GM21717 (cell line): ENCODE results near the gene KIRREL3.
"Not testable (repeated sequence)": the region's sequence is repeated elsewhere in the genome, so short reads cannot be mapped to it uniquely, and the experiment has no call there.

Experiments
- ATAC-seq: cut with Tn5 transposase; IDR thresholded peaks from one replicate; pipeline ENCODE4 v1.9.1; 2021; ENCODE audit warnings: mild to moderate bottlenecking, moderate library complexity; ENCODE audit not compliant: unreplicated experiment

Gene KIRREL3

DNA sequence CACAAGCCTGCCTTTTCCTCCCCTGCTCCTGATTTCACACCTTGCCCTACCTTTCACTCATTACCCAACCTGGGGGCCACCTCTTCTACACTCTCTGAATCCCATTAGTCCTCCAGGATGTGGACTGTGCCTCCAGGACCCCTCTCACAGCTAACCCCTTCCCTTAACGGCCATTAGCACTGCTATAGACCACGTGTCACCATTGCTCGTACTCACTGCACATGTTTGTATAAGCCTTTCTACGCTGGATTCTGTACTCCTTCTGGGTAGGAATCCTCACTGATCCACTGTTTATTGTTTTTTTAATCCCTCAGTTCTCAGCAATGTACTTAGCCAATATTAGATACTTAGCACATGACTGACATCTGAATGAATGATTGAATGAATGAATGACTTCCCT, 40.9 kb downstream of the KIRREL3 start:
- no peak for ATAC-seq

DNA sequence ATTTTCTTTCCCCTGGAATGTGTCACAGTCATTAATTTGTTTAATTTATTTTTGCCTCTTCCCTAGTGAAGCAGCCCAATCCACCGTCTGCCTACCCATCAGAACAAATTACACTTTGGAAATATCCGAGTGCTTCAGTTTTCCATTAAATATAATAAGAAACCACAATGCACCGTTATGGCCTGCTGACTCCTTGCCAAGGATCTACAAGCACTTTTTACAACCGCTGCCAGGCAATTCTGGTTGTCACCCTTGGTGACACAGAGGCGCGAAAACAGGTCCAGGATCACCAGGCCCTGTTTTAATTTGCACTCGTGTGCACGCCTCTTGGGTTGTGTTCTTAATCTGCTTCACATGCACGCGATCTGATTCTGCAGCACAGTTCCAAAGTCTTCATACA, 43.9 kb downstream of the KIRREL3 start:
- no peak for ATAC-seq

GRCh38 chr11:126952533-126952932, 48.0 kb downstream of the KIRREL3 start:
- not testable (repeated sequence) for ATAC-seq

DNA sequence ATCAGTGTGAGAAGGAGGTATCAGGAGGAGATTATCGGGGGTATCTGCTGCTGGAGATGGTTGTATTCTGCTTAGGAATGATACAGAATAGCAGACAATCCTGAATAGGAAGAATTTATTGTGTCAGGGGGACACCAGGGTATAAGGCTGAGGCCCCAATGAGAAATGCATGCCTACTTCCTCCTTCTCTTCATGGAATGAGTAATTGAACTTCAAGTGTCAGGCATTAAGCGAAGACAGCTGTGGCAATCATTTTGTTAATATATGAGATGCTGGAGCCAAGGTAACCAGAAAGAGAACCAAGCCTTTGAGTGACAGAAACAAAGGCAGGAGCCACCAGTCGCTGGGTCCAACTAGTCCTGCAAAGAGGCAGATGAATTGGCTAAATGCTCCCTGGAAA, 49.1 kb downstream of the KIRREL3 start:
- ATAC-seq: no peak

GRCh38 chr11:126949066-126949891, 51.3 kb downstream of the KIRREL3 start:
- no peak for ATAC-seq

DNA sequence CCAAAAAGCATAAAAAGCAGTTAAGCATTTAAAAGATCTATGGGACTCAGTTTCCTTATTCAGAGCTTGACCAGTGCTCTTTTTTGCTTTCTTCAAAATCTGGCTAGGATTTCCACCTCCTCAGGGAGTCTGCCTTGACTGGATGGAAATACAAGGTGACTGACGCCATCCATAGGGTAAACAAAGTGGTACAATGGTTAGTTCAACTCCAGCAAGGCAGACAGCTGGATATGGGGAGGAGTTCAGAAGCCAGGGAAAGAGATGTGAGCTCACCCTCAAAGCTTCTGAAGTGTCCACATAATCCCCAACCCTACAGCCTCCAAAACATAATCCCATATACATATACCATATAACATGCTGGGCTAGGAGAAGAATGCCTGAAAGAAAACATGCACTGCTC, 52.0 kb downstream of the KIRREL3 start:
- ATAC-seq: no peak

GRCh38 chr11:126945319-126945718, 55.3 kb downstream of the KIRREL3 start:
- ATAC-seq: no peak

DNA sequence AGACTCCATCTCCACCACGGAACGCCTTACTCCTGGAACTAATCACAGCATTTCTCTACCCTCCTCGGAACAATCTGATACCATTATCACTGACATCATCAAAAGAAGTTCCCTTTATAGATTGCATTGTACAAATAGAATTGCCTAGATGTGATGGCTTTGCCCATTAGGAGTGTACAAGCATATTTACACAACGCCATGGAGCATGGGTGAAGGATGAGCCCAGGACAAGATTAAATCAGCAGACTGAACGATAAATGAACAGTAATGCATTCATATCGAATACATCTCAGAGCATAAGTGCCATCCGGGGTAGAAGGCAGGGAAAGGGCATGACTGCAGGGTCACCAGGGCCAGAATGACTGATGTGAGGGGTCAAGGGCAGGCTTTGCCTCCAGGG, 57.3 kb downstream of the KIRREL3 start:
- ATAC-seq: no peak

DNA sequence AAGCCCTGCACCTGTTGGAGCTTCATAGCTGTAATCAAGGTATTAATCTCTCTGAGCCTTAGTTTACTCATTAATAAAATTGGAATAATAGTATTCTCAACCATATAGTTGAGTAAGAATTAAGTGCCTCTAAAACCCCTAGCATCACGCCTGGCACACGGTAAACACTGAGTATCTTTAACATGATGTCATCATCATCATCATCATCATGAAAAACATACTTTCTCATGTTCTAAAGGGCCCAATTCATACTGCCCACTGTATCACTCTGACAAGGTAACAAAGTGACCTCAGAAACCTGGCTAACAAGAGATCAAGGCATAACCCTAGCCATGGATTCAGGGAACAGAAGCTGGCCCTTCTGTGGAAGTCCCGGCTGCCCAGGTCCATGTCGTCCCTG, 58.4 kb downstream of the KIRREL3 start:
- ATAC-seq: no peak

GRCh38 chr11:126939552-126939951, 61.0 kb downstream of the KIRREL3 start:
- no peak for ATAC-seq

DNA sequence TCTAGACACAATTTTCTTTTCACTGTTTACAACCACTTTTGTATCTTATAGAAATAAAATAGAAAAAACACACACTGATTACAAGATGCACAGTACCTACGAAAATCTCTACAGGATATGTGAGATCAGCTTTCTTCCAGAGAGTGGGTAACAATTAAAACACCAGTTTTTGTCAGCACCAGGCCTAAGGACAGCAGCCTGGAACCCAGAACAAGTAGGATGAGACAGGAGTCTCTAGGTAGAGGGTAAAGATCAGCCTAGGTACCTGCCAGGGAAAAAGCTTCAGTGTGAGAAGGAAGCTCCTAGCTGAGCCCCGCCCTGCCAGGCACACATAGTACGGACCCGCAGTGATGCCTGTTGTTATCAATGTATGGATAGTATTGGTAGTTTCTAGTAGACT, 61.9 kb downstream of the KIRREL3 start:
- no peak for ATAC-seq

GRCh38 chr11:126930091-126930841, 70.3 kb downstream of the KIRREL3 start:
- ATAC-seq: no peak

DNA sequence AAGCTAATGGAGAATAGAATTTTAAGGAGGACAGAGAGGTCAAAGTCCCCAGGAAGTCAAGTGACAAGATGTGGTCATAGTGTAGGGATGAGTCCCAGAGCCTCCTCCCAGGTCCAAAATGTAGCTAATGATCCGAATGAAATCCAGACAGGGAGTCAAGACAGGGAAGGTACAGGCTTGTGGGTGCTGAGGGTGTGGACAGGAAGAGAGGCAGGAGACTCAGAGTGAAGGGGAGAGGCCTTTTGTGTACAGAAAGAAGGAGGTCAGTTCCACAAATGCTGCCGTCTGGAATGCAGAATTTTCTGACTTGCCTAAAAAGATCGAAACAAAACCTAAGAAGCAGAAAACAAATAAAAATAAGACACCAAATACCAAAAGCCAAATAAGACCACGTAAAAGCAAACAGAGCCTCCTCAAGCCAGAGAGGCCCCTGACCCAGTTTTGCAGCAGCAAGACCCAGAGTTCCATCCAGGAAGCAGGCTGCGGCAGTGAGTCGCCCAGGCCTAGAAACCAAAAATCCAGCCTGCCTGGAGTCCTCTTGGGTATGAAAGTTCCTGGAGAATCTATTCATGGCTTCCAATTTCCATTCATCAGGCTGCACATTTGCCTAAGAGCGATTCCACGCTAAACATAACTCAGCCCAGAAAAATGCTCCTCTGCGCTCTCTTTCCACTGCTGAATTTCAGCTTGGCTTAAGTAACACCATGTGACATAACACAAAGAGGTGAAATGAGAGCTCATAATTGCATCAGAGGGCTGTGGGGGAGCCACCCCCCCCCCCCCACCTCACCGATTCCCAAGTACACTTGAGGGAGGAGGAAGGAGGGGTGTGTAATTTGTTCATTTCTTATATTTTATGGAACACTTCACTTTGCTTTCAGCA, 71.2 kb downstream of the KIRREL3 start:
- no peak for ATAC-seq

DNA sequence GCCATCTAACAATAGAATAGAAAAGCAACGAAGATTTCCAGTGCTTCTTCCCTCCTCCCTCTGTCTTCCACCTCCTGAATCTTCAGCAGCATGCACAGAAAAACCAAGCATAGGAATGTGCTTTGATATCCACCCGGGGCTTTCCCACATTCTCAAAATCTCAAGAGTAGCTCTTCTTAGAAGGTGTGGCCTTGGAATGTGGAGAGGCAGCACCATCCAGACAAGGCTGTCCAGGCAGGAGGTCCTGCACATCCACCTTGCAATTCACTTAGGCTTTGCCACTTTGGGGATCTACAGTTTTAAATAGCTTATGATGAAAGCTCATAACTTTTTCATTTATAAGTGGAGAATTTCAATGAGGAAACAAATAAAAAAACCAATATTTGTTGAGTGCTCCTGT, 72.9 kb downstream of the KIRREL3 start:
- no peak for ATAC-seq

- no peak for ATAC-seq
Observed at GRCh38 chr11:126926376-126926791, 74.2 kb downstream of the KIRREL3 start.

DNA sequence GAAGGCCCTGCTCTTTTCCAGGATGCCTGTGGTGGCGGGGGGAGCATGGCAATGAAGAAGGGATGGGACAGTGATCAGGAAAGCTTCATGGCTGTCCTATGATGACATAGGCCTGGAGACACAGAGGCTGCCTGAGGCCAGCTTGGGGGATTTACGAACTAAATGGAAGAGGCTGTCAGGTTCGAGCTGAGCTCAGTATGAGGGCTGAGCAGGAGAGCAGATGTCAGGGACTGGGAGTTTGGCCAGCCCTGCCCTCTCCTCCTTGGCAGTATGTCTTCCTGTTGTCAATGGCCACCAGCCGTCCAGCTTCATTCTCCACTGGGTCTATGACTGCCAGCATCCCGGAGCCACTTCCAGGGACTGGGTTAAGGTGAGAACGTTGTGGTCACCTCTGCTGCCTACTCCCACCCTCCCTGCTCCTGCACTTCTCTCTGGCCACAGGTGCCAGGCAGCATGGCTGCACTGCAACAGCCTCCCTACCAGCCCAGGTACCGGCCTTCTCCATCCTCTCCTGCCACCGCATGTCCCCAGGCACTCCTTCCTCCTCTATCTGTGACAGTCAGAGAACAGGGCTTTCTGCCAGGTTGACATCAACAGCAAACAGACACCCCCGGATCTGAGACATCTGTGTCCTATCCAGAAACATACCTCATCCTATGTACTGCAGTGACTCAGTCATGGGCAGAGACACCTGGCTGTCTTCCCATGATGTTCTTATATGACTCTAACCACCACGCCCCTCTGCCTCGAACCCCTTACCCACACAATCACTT, 75.1 kb downstream of the KIRREL3 start:
- ATAC-seq: no peak

- no peak for ATAC-seq
Observed at GRCh38 chr11:126924376-126925040, 76.1 kb downstream of the KIRREL3 start.

DNA sequence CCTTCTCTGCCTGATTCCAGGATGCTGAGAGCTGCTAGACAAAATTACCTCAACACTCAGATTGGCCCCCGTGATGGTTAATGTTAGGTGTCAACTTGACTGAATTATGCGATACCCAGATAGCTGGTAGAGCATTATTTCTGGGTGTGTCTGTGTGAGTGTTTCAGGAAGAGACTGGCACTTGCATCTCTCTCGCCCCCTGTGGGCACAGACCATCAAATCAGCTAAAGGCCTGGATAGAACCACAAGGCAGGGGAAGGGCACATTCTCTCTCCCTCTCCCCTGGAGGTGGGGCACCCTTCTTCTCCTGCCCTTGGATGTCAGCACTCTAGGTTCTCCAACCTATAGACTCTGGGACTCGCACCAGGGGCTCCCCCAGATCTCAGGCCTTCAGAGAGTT, 79.7 kb downstream of the KIRREL3 start:
- no peak for ATAC-seq

DNA sequence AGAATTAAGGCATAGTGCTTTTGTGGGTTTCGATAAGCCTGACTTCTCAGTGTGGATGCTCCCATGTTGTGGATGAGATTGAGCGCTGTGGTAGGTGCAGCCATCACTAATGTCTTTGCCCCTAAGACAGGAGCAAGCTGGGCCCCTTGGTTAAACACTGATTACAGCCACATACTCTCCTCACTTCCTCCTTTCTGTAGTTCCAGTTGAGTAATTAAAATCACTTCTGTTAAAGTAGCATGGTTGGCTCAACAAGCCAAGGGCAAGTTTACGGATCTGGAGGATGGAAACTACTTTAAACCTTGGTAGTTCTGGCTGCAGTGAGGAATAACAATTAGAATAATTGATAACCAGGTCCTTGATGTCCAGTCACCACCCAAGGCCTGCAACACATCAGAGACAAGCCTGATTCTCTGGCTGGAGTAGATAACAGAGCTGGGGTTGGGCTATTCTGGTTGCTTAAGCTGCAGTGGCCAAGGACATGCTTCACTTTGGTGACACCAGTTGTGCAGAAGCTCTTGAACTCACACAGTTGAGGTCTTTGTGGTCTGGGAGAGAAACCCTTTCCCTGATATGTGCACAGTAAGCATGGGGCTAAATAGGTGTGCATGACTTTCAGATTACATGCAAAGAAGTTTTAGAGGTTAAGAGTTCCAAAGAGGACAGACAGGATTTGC, 81.3 kb downstream of the KIRREL3 start:
- peak; percentile 40 for ATAC-seq
